Mucosa of descending colon (tissue), 3 donors: Measurements from ENCODE around the gene GABPB1. TPM values are rescaled to one million over a fixed set of nuclear protein-coding genes. Genes with fewer than 3 reads are reported as not detected.

Experiments
- ATAC-seq: fragments of 200-7000 bp; cut with Tn5 transposase; one replicate; pipeline ENCODE4 v1.9.1; 2020; ENCODE audit warnings: mild to moderate bottlenecking, moderate library complexity
- DNase-seq, 3 donors: peaks; one replicate each; pipeline ENCODE4 v3.0.0-alpha.2; 2020
- H3K36me3 ChIP-seq: fragments of 200-600 bp; one replicate; pipeline ENCODE4 v1.8.0; 2021; ENCODE audit warnings: low read depth, mild to moderate bottlenecking
- H3K4me1 ChIP-seq: fragments of 200-600 bp; one replicate; pipeline ENCODE4 v1.8.0; 2021; ENCODE audit warnings: low read depth, mild to moderate bottlenecking
- H3K4me3 ChIP-seq: fragments of 200-600 bp; one replicate; pipeline ENCODE4 v1.8.0; 2021; ENCODE audit warnings: mild to moderate bottlenecking
- H3K9me3 ChIP-seq: fragments of 200-600 bp; one replicate; pipeline ENCODE4 v1.8.0; 2021; ENCODE audit warnings: mild to moderate bottlenecking
- CTCF ChIP-seq: fragments of 200-600 bp; IDR thresholded peaks from one replicate; pipeline ENCODE4 v1.8.0; 2022; ENCODE audit warnings: antibody characterized with exemption, mild to moderate bottlenecking
- intact Hi-C, 2 donors: fragments of 100-400 bp; cut with DNase I in 1 of 2; cut with micrococcal nuclease in 1 of 2; formaldehyde crosslinking; loops; one replicate each; pipeline versions ENCODE4 v1.11.0 to v1.11.1; 2022; cut with DNase I, micrococcal nuclease
- total RNA-seq, 3 donors: library from RNA; stranded (reverse); fragmentation: NEBNext Ultra II Directional in 2 of 3; extraction: Animal tissue kit (Norgen Biotek cat#: 25700) in 2 of 3; gene quantifications; one replicate each; pipeline versions ENCODE4 v1.2.1 to v1.2.4, GENCODE V29; 2021 to 2023
- donor health status: DM: no; HTN: no; CAD: no; lungs with moderate emphysema.
- donor health status: DM: no; HTN: no; CAD: no.
- donor health status: DM: no; HTN: yes; CAD: no.

GABPB1 gene
- total RNA-seq, 3 donors from 2014 or later, result 10.0 to 15.6 (median 12.3) TPM

DNA sequence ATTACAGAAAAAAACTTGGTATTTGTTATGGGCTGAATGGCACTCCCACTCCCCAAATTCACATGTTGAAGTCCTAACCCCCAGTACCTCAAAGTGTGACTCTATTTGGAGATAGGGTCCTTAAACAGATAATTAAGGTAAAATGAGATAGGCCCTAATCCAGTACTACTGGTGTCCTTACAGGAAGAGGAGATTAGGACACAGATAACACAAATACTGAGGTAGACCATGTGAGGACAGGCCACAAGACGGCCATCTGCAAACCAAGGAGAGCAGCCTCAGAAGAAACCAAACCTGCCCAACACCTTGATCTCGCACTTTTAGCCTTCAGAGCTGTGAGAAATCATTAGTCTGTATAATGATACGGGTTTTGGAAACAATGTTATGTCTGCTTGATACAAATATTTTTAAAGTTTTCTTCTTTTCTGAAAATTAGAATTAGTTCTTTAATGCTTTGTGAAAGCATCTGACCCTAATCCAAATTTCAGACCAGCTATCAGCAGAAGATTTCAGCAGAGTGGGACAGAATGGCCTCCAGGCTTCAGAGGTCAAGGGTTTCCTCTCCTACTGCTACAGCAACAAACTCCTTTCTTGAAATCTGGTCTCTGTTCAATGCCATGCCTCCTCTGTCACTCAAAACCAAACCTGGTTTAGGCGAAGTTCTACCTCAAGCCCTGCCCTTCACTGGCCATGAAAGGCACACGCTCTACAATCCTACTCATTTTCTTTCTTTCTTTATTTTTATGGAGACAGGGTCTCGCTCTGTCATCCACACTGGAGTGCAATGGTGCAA lies 67.5 kb downstream of the GABPB1 start:
- DNase-seq (no peak), ATAC-seq (no peak)
- TF ChIP-seq CTCF, result no peak
- Histone ChIP-seq H3K4me1 (no peaks in the 10 kb centered on the region), H3K4me3 (no peak overlapping the region), H3K36me3 (no peaks in the 10 kb centered on the region), H3K9me3 (no peaks in the 10 kb centered on the region)
- intact Hi-C loops, result no loop called here

DNA sequence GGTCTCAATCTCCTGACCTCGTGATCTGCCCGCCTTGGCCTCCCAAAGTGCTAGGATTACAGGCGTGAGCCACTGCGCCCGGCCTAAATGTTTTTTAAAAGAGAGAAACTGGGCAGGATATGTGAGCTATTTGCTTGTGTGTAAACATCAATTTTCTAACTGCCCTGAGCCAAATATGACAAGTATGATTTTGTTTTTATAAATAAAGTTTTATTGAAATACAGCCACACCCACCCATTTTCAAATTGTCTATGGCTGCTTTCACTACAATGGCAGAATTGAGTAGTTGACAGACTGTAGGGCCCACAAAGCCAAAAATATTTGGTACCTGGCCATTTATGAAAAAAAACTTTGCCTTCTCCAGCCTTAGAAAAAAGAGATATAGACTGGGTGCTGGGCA lies 73.6 kb downstream of the GABPB1 start:
- H3K4me3 ChIP-seq, result no peak overlapping the region
- DNase-seq (no peak), ATAC-seq (no peak)
- intact Hi-C loops, result no loop called here
- no peaks in the 10 kb centered on the region for H3K4me1 ChIP-seq
- no peaks in the 10 kb centered on the region for H3K36me3 ChIP-seq
- no peak for TF ChIP-seq CTCF
- no peaks in the 10 kb centered on the region for H3K9me3 ChIP-seq

DNA sequence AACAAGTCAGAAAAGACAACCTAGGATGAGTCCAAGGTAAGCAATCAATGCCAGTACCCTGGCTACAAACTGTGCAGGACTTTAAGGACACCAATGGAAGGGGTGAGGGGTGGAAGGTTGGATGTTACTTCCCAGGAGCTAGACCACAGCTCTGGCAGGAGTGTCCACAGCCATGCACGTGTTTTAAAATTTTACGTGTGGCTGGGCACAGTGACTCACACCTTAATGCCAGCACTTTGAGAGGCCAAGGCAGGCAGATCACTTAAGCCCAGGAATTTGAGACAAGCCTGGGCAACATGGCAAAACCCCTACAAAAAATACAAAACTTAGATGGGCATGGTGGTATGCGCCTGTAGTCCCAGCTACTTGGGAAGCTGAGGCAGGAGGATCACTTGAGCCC lies 74.7 kb downstream of the GABPB1 start:
- ATAC-seq, result no peak
- Histone ChIP-seq H3K4me3 (no peak overlapping the region), H3K36me3 (no peaks in the 10 kb centered on the region), H3K9me3 (no peaks in the 10 kb centered on the region), H3K4me1 (no peaks in the 10 kb centered on the region)
- no peak for TF ChIP-seq CTCF
- intact Hi-C loops, result no loop called here
- DNase-seq, result no peak

GRCh38 chr15:50278496-50278895 lies 76.5 kb downstream of the GABPB1 start:
- H3K36me3 ChIP-seq, result no peaks in the 10 kb centered on the region
- intact Hi-C loops, result no loop called here
- no peak overlapping the region for H3K4me3 ChIP-seq
- H3K4me1 ChIP-seq, result no peaks in the 10 kb centered on the region
- DNase-seq (no peak), ATAC-seq (no peak)
- H3K9me3 ChIP-seq, result no peaks in the 10 kb centered on the region
- no peak for TF ChIP-seq CTCF

DNA sequence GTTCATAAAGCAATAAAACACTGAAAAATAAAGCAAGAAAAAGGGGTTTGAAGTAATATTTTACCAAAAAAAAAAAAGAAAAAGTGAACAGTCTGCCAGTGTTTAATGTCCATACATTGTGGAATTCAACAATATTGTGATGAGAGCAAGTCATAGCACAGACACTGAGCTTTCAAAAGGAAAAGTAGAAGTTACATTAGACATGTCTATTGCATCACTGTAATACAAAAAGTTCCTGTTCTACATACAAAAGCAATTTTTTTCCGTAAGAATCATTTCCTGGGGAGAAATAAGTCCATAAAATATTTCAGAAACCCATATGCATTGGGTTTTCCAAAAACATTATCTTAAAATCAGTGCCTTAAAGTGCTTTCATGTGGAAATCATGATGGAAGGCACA lies 77.6 kb downstream of the GABPB1 start:
- DNase-seq (no peak), ATAC-seq (no peak)
- intact Hi-C loops, result no loop called here
- Histone ChIP-seq H3K4me3 (no peak overlapping the region), H3K9me3 (no peaks in the 10 kb centered on the region), H3K4me1 (no peaks in the 10 kb centered on the region), H3K36me3 (no peaks in the 10 kb centered on the region)
- TF ChIP-seq CTCF, result no peak
